Ishikawa (cell line): ENCODE results near the gene SERPINA1.

Source experiments
- EGR1 ChIP-seq: IDR thresholded peaks from 2 replicates; pipeline ENCODE4 v1.6.1; 2012
- EP300 ChIP-seq: IDR thresholded peaks from 2 replicates; pipeline ENCODE4 v1.6.1; 2012; ENCODE audit warnings: borderline replicate concordance
- NFIC ChIP-seq: IDR thresholded peaks from 2 replicates; pipeline ENCODE4 v1.6.1; 2012
- TAF1 ChIP-seq: IDR thresholded peaks from 2 replicates; pipeline ENCODE4 v1.6.1; 2012; ENCODE audit warnings: low read depth, mild to moderate bottlenecking
- USF1 ChIP-seq: IDR thresholded peaks from 2 replicates; pipeline ENCODE4 v1.6.1; 2012
- TF ChIP-seq, protein P1 (sequence below): IDR thresholded peaks from 2 replicates; pipeline ENCODE4 v1.6.1; 2012; ENCODE audit warnings: low read depth, mild to moderate bottlenecking
- TF ChIP-seq, protein P2 (sequence below): IDR thresholded peaks from 2 replicates; pipeline ENCODE4 v1.6.1; 2012

GRCh38 chr14:94334872-94335271, 53.5 kb downstream of the SERPINA1 start:
- TF ChIP-seq, protein P1, sequence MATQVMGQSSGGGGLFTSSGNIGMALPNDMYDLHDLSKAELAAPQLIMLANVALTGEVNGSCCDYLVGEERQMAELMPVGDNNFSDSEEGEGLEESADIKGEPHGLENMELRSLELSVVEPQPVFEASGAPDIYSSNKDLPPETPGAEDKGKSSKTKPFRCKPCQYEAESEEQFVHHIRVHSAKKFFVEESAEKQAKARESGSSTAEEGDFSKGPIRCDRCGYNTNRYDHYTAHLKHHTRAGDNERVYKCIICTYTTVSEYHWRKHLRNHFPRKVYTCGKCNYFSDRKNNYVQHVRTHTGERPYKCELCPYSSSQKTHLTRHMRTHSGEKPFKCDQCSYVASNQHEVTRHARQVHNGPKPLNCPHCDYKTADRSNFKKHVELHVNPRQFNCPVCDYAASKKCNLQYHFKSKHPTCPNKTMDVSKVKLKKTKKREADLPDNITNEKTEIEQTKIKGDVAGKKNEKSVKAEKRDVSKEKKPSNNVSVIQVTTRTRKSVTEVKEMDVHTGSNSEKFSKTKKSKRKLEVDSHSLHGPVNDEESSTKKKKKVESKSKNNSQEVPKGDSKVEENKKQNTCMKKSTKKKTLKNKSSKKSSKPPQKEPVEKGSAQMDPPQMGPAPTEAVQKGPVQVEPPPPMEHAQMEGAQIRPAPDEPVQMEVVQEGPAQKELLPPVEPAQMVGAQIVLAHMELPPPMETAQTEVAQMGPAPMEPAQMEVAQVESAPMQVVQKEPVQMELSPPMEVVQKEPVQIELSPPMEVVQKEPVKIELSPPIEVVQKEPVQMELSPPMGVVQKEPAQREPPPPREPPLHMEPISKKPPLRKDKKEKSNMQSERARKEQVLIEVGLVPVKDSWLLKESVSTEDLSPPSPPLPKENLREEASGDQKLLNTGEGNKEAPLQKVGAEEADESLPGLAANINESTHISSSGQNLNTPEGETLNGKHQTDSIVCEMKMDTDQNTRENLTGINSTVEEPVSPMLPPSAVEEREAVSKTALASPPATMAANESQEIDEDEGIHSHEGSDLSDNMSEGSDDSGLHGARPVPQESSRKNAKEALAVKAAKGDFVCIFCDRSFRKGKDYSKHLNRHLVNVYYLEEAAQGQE = no peak
- TF ChIP-seq NFIC (no peak), USF1 (no peak), EGR1 (no peak), TAF1 (no peak), EP300 (no peak)
- TF ChIP-seq, protein P2, sequence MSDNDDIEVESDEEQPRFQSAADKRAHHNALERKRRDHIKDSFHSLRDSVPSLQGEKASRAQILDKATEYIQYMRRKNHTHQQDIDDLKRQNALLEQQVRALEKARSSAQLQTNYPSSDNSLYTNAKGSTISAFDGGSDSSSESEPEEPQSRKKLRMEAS = no peak
